ENCODE measurements around the gene PDCL3.

The PDCL3 gene

DNA sequence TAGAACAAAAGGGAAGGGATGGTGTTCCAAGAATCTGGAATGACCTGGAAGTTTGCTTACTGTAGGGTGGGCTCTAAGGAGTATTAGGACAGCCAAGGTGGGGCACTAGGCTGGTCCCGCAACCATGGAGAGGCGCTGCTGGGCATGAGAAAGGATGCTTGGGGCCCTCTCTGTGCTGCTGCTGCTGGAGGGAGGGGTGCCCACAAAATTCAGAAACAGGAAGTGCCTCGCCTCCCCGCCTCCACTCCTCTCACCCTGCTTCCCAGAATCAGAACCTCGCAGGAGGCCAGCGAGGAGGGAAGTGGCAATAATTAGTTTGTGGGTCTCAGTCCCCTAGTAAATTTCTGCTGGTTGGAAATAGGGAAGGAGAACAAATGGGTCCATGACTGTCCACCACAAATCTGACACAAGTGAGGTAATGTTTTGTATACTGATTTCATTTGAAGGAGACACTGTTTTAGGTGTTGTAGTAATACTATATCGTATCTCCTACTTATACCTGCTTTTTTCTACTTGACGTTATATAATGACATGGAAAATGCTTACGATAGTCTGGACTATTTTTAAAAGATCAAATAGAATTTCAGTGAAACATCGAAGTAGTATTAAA, 7.9 kb upstream of the PDCL3 start:
- H3K4me3 ChIP-seq (ENCODE audit: low read depth in 1 of 5, low read length in 5 of 5) = no peak overlapping the region
- H3K4me1 ChIP-seq (ENCODE audit: control insufficient read depth in 5 of 5, insufficient read depth in 5 of 5, low read length in 5 of 5) = no peaks in the 10 kb centered on the region
- H3K27me3 ChIP-seq (ENCODE audit: control insufficient read depth in 5 of 5, insufficient read depth in 4 of 5, low read length in 5 of 5) = peaks cover 0 to 3% (median 0%) of the 10 kb centered on the region in 5 donors
- H3K9me3 ChIP-seq (ENCODE audit: control insufficient read depth in 5 of 5, low read length in 5 of 5) = no peaks in the 10 kb centered on the region
- H3K9ac ChIP-seq (ENCODE audit: low read length in 5 of 5) = no peak overlapping the region
- H3K36me3 ChIP-seq (ENCODE audit: control insufficient read depth in 5 of 5, insufficient read depth in 5 of 5, low read length in 5 of 5) = no peaks in the 10 kb centered on the region
- no peak overlapping the region for H3K27ac ChIP-seq (ENCODE audit: low read depth, low read length)

DNA sequence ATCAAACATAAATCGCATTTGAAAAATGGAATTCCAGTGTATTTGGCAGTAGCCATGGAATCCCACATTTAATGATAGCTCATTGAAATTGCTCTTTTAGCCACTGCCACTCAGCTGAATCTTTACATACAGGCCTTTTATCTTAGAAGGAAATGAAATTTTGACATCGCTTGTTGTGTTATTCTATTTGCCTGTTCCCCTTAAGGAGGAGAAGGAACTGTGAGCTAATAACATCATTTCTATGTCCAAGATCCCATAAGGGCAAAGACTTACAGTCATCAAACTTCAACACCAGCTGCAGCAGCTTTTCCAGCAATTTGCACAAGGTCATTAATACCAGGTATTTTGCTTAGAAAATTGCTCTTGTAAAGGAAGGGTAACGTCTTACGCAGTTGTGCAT, 6.0 kb upstream of the PDCL3 start:
- Histone ChIP-seq H3K4me1 (ENCODE audit: control insufficient read depth in 5 of 5, insufficient read depth in 5 of 5, low read length in 5 of 5) (peaks cover 0 to under 1% (median under 1%) of the 10 kb centered on the region in 5 donors), H3K27ac (ENCODE audit: low read depth, low read length) (no peak overlapping the region), H3K9me3 (ENCODE audit: control insufficient read depth in 5 of 5, low read length in 5 of 5) (no peaks in the 10 kb centered on the region), H3K9ac (ENCODE audit: low read length in 5 of 5) (no peak overlapping the region), H3K27me3 (ENCODE audit: control insufficient read depth in 5 of 5, insufficient read depth in 4 of 5, low read length in 5 of 5) (peaks cover 0 to 3% (median 0%) of the 10 kb centered on the region in 5 donors), H3K36me3 (ENCODE audit: control insufficient read depth in 5 of 5, insufficient read depth in 5 of 5, low read length in 5 of 5) (no peaks in the 10 kb centered on the region), H3K4me3 (ENCODE audit: low read depth in 1 of 5, low read length in 5 of 5) (no peak overlapping the region)

- no peaks in the 10 kb centered on the region for H3K9me3 ChIP-seq (ENCODE audit: control insufficient read depth in 5 of 5, low read length in 5 of 5)
- no peak overlapping the region for H3K27ac ChIP-seq (ENCODE audit: low read depth, low read length)
- no peak overlapping the region for H3K9ac ChIP-seq (ENCODE audit: low read length in 5 of 5)
- no peaks in the 10 kb centered on the region for H3K36me3 ChIP-seq (ENCODE audit: control insufficient read depth in 5 of 5, insufficient read depth in 5 of 5, low read length in 5 of 5)
- no peaks in the 10 kb centered on the region for H3K27me3 ChIP-seq (ENCODE audit: control insufficient read depth in 5 of 5, insufficient read depth in 4 of 5, low read length in 5 of 5)
- H3K4me3 ChIP-seq (ENCODE audit: low read depth in 1 of 5, low read length in 5 of 5) = no peak overlapping the region
- H3K4me1 ChIP-seq (ENCODE audit: control insufficient read depth in 5 of 5, insufficient read depth in 5 of 5, low read length in 5 of 5) = peaks cover 0 to 15% (median 14%) of the 10 kb centered on the region in 5 donors
These were observed 2.5 kb upstream of the PDCL3 start for GRCh38 chr2:100560216-100560830.

GRCh38 chr2:100561191-100561590, 1.6 kb upstream of the PDCL3 start:
- no peak overlapping the region for H3K4me3 ChIP-seq (ENCODE audit: low read depth in 1 of 5, low read length in 5 of 5)
- H3K4me1 ChIP-seq (ENCODE audit: control insufficient read depth in 5 of 5, insufficient read depth in 5 of 5, low read length in 5 of 5) = peaks cover 0 to 15% (median 14%) of the 10 kb centered on the region in 5 donors
- peaks cover 0 to under 1% (median 0%) of the 10 kb centered on the region in 5 donors for H3K36me3 ChIP-seq (ENCODE audit: control insufficient read depth in 5 of 5, insufficient read depth in 5 of 5, low read length in 5 of 5)
- no peaks in the 10 kb centered on the region for H3K9me3 ChIP-seq (ENCODE audit: control insufficient read depth in 5 of 5, low read length in 5 of 5)
- H3K27ac ChIP-seq (ENCODE audit: low read depth, low read length) = no peak overlapping the region
- no peak overlapping the region for H3K9ac ChIP-seq (ENCODE audit: low read length in 5 of 5)
- no peaks in the 10 kb centered on the region for H3K27me3 ChIP-seq (ENCODE audit: control insufficient read depth in 5 of 5, insufficient read depth in 4 of 5, low read length in 5 of 5)

- no peaks in the 10 kb centered on the region for H3K9me3 ChIP-seq (ENCODE audit: control insufficient read depth in 5 of 5, low read length in 5 of 5)
- no peaks in the 10 kb centered on the region for H3K27me3 ChIP-seq (ENCODE audit: control insufficient read depth in 5 of 5, insufficient read depth in 4 of 5, low read length in 5 of 5)
- peaks cover 4 to 23% (median 17%) of the 10 kb centered on the region in 5 donors for H3K36me3 ChIP-seq (ENCODE audit: control insufficient read depth in 5 of 5, insufficient read depth in 5 of 5, low read length in 5 of 5)
- H3K9ac ChIP-seq (ENCODE audit: low read length in 5 of 5) = peak overlapping the region; percentile 81 to 98 (median 93)
- H3K4me3 ChIP-seq (ENCODE audit: low read depth in 1 of 5, low read length in 5 of 5) = peak overlapping the region; percentile 80 to 95 (median 90)
- H3K27ac ChIP-seq (ENCODE audit: low read depth, low read length) = peak overlapping the region; percentile 79
- H3K4me1 ChIP-seq (ENCODE audit: control insufficient read depth in 5 of 5, insufficient read depth in 5 of 5, low read length in 5 of 5) = peaks cover 0 to 15% (median 14%) of the 10 kb centered on the region in 5 donors
These were observed 834 bp downstream of the PDCL3 start for GRCh38 chr2:100563407-100564247.

DNA sequence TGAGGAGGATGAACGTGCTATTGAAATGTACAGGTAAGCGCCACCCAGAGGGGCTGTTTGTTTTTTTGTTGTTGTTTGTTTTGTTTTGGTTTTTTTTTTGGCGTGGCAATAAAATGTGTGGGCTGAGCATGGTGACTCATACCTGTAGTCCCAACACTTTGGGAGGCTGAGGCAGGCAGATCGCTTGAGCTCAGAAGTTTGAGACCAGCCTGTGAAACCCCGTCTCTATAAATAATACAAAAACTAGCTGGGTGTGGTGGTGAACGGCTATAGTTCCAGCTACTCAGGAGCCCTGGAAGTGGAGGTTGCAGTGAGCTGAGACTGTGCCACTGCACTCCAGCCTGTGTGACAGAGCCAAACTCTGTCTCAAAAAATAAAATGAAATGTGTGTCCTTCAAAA, 6.2 kb downstream of the PDCL3 start:
- Histone ChIP-seq H3K9ac (ENCODE audit: low read length in 5 of 5) (no peak overlapping the region), H3K4me3 (ENCODE audit: low read depth in 1 of 5, low read length in 5 of 5) (no peak overlapping the region), H3K27ac (ENCODE audit: low read depth, low read length) (no peak overlapping the region), H3K27me3 (ENCODE audit: control insufficient read depth in 5 of 5, insufficient read depth in 4 of 5, low read length in 5 of 5) (no peaks in the 10 kb centered on the region), H3K36me3 (ENCODE audit: control insufficient read depth in 5 of 5, insufficient read depth in 5 of 5, low read length in 5 of 5) (peaks cover 7 to 65% (median 40%) of the 10 kb centered on the region in 5 donors), H3K9me3 (ENCODE audit: control insufficient read depth in 5 of 5, low read length in 5 of 5) (no peaks in the 10 kb centered on the region), H3K4me1 (ENCODE audit: control insufficient read depth in 5 of 5, insufficient read depth in 5 of 5, low read length in 5 of 5) (peaks cover 0 to 2% (median under 1%) of the 10 kb centered on the region in 5 donors)

- Histone ChIP-seq H3K4me1 (ENCODE audit: control insufficient read depth in 5 of 5, insufficient read depth in 5 of 5, low read length in 5 of 5) (no peaks in the 10 kb centered on the region), H3K27me3 (ENCODE audit: control insufficient read depth in 5 of 5, insufficient read depth in 4 of 5, low read length in 5 of 5) (no peaks in the 10 kb centered on the region), H3K4me3 (ENCODE audit: low read depth in 1 of 5, low read length in 5 of 5) (no peak overlapping the region), H3K36me3 (ENCODE audit: control insufficient read depth in 5 of 5, insufficient read depth in 5 of 5, low read length in 5 of 5) (peaks cover 11 to 80% (median 49%) of the 10 kb centered on the region in 5 donors), H3K27ac (ENCODE audit: low read depth, low read length) (no peak overlapping the region), H3K9me3 (ENCODE audit: control insufficient read depth in 5 of 5, low read length in 5 of 5) (no peaks in the 10 kb centered on the region), H3K9ac (ENCODE audit: low read length in 5 of 5) (no peak overlapping the region)
These were observed 8.9 kb downstream of the PDCL3 start for GRCh38 chr2:100571668-100572067.

DNA sequence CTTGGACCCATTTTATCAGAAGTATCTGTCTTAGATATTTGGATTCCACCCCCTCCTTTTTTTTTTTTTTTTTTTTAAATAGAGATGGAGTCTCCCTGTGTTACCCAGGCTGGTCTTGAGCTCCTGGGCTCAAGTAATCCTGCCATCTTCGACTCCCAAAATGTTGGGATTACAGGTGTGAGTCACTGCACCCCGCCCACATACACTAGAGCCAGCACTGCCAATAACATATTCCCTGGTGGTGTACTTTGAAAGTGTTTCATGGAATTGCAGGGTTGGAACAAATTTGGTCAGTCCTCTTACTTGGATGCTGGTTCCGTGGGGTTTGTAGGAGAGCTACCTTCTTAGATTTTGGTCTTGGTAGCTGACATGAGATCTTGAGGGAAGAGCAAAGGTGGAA, 15.0 kb downstream of the PDCL3 start:
- H3K27ac ChIP-seq (ENCODE audit: low read depth, low read length) = no peak overlapping the region
- no peaks in the 10 kb centered on the region for H3K27me3 ChIP-seq (ENCODE audit: control insufficient read depth in 5 of 5, insufficient read depth in 4 of 5, low read length in 5 of 5)
- no peak overlapping the region for H3K4me3 ChIP-seq (ENCODE audit: low read depth in 1 of 5, low read length in 5 of 5)
- H3K4me1 ChIP-seq (ENCODE audit: control insufficient read depth in 5 of 5, insufficient read depth in 5 of 5, low read length in 5 of 5) = peaks cover 0 to 5% (median 4%) of the 10 kb centered on the region in 5 donors
- H3K9ac ChIP-seq (ENCODE audit: low read length in 5 of 5) = no peak overlapping the region
- no peaks in the 10 kb centered on the region for H3K9me3 ChIP-seq (ENCODE audit: control insufficient read depth in 5 of 5, low read length in 5 of 5)
- H3K36me3 ChIP-seq (ENCODE audit: control insufficient read depth in 5 of 5, insufficient read depth in 5 of 5, low read length in 5 of 5) = peaks cover 6 to 42% (median 18%) of the 10 kb centered on the region in 5 donors

DNA sequence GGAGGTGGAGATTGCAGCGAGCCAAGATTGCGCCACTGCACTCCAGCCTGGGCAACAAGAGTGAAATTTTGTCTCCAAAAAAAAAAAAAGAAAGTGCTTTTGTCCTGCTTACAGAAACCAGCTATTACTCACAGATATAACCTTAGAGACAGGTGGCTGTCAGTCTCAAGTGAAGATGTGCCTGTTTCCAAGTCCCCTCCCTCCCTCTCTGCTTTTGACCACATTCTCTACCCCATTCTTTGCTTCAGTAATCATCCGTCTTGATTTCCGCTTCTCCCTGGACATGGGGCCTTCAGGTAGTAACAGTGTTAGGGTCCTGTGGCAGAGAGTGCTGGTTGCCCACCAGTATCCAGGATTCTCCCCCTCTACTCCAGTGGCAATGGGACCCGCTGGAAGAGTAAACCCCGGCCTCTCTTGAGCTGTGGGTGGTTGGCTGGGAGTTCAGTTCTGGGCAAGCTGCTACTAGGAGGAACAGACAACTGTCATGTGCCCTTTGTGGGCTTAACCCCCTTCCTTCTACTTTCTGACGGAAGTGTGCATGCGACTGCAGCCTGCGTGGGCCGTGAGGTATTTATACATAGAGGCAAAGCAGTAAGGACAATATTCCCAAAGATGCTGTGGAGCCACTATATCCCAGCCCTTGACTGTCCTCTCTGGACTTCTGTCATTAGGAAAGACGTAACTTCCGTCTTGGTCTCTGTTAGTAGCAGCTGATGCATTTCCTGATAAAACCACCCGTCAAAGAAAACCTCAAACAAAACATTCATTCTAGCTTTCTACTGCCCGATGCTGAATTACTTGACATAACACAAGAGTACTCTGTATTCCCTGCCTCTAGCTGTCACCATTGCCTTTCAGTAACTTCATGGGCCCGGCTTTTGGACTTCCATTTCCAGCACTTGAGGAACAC, 17.8 kb downstream of the PDCL3 start:
- no peak overlapping the region for H3K27ac ChIP-seq (ENCODE audit: low read depth, low read length)
- H3K4me3 ChIP-seq (ENCODE audit: low read depth in 1 of 5, low read length in 5 of 5) = no peak overlapping the region
- H3K9me3 ChIP-seq (ENCODE audit: control insufficient read depth in 5 of 5, low read length in 5 of 5) = no peaks in the 10 kb centered on the region
- peak overlapping the region in 1 of 5 donors; percentile 12 for H3K9ac ChIP-seq (ENCODE audit: low read length in 5 of 5)
- peaks cover 2 to 19% (median 8%) of the 10 kb centered on the region in 5 donors for H3K36me3 ChIP-seq (ENCODE audit: control insufficient read depth in 5 of 5, insufficient read depth in 5 of 5, low read length in 5 of 5)
- H3K27me3 ChIP-seq (ENCODE audit: control insufficient read depth in 5 of 5, insufficient read depth in 4 of 5, low read length in 5 of 5) = no peaks in the 10 kb centered on the region
- peaks cover 0 to 5% (median 4%) of the 10 kb centered on the region in 5 donors for H3K4me1 ChIP-seq (ENCODE audit: control insufficient read depth in 5 of 5, insufficient read depth in 5 of 5, low read length in 5 of 5)

Measured in subcutaneous abdominal adipose tissue (tissue), 5 donors.